Heart right ventricle (tissue), 16 donors: ENCODE data around the gene CD207. TPM values are rescaled to one million over a fixed set of nuclear protein-coding genes. Genes with fewer than 3 reads are reported as not detected.

Experiments used
- ATAC-seq, 8 donors: fragments of 200-7000 bp; cut with Tn5 transposase; one replicate each; pipeline ENCODE4 v1.9.1; 2020; ENCODE audit warnings: mild to moderate bottlenecking in 8 of 8, moderate library complexity in 8 of 8, moderate number of reproducible peaks in 1 of 8
- DNase-seq, 2 donors: peaks; one replicate each; pipeline ENCODE4 v3.0.0-alpha.2; 2020
- H3K27ac ChIP-seq, 10 donors: fragments of 200-600 bp; sonication (generic) in 2 of 10; one replicate each; pipeline versions ENCODE4 v1.5.0 to v1.8.0; 2020 to 2022; ENCODE audit warnings: mild to moderate bottlenecking in 3 of 10
- H3K27me3 ChIP-seq, 7 donors: fragments of 200-600 bp; one replicate each; pipeline ENCODE4 v1.8.0; 2021 to 2022; ENCODE audit warnings: mild to moderate bottlenecking in 2 of 7
- H3K36me3 ChIP-seq, 9 donors: fragments of 200-600 bp; sonication (generic) in 1 of 9; one replicate each; pipeline versions ENCODE4 v1.5.0 to v1.8.0; 2020 to 2022; ENCODE audit warnings: mild to moderate bottlenecking in 2 of 9
- H3K4me1 ChIP-seq, 9 donors: fragments of 200-600 bp; sonication (generic) in 1 of 9; one replicate each; pipeline versions ENCODE4 v1.5.0 to v1.8.0; 2020 to 2022; ENCODE audit warnings: mild to moderate bottlenecking in 4 of 9
- H3K4me3 ChIP-seq, 10 donors: fragments of 200-600 bp; sonication (generic) in 2 of 10; one replicate each; pipeline versions ENCODE4 v1.5.0 to v1.8.0; 2020 to 2022; ENCODE audit warnings: mild to moderate bottlenecking in 7 of 10, moderate library complexity in 2 of 10
- H3K9me3 ChIP-seq, 11 donors: fragments of 200-600 bp in 10 of 11; sonication (generic) in 2 of 11; one replicate each; pipeline versions ENCODE4 v1.5.0 to v1.8.0; 2013 to 2022; ENCODE audit warnings: mild to moderate bottlenecking in 2 of 11, control low read depth in 1 of 11, moderate library complexity in 1 of 11
- CTCF ChIP-seq, 9 donors: fragments of 200-600 bp; sonication (generic) in 2 of 9; IDR thresholded peaks; one replicate each; pipeline versions ENCODE4 v1.5.0 to v1.8.0; 2021 to 2022; ENCODE audit warnings: antibody characterized with exemption in 9 of 9, mild to moderate bottlenecking in 5 of 9, moderate library complexity in 1 of 9
- WGBS, 2 donors: extraction: QIAGEN DNeasy Blood & Tissue Kit; methylation state at CpG; one replicate each; pipeline ENCODE4 v1.1.7; 2013; ENCODE audit warnings: inconsistent platforms in 1 of 2; 5-methylcytosine and 5-hydroxymethylcytosine counted together
- intact Hi-C, 10 donors: fragments of 100-400 bp; cut with DNase I; formaldehyde crosslinking; loops; one replicate each; pipeline versions ENCODE4 v1.11.1 to v1.14.2; 2022
- polyA plus RNA-seq, 2 donors: library from polyadenylated mRNA; stranded (reverse); fragments of 200-250 nt; gene quantifications; one replicate each; pipeline ENCODE4 v1.2.3, GENCODE V29; 2013
- total RNA-seq, 10 donors: library from RNA; stranded (reverse); fragmentation: NEBNext Ultra II Directional in 3 of 10; extraction: Animal tissue kit (Norgen Biotek cat#: 25700) in 3 of 10; gene quantifications; one replicate each; pipeline versions ENCODE4 v1.2.1 to v1.2.4, GENCODE V29; 2021 to 2023
- donor health status: Arrhythmogenic right ventricular cardiomyopathy.
- donor health status: ischemic (EF 13 %, LVEDD 7.1; RV severe dilation, severe dysfunction).
- donor health status: healthy with polysubstance abuse.
- donor health status: DM: no; HTN: yes; CAD: no.
- donor health status: DM: no; HTN: no; CAD: no.
- donor health status: ischemic (EF 25% LVEDD 6.9; RV normal size, moderate dysfunction).
- donor health status: ischemic (EF 25% LVEDD 5.7; RV mildly dilated, moderate dysfunction).
- donor health status: healthy.
- donor health status: DM: yes; HTN: yes; CAD: no.
- donor health status: Ischemic cardiomyopathy.
- donor health status: ischemic (EF 35%, LVEDD 5.7; RV mildly dilated, moderate dysfunction).
- donor health status: nonischemic (EF 11% LVEDD 7.7; RV severe dilation, severe dysfunction).
- donor health status: DM: yes; HTN: yes; CAD: no.
- donor health status: PGD.
- donor health status: ischemic (EF 29% LVEDD 5.4; RV normal size, mild dysfunction).
- donor health status: nonischemic (EF 23%, LVEDD 6.1; RV moderate dilation, normal function).

CD207 gene
- total and polyA plus RNA-seq, 12 donors: 0.03 to 1.1 (median 0.38) TPM; not detected in 5

- 84 to 87% methylated on average over 4 of the region's 4 CpGs for WGBS, 2 donors
- TF ChIP-seq CTCF (IDR thresholded peaks at IDR 0.05): no peak
These were observed 18.8 kb upstream of the CD207 start for GRCh38 chr2:70854411-70854810.

GRCh38 chr2:70852824-70853223 lies 17.2 kb upstream of the CD207 start:
- WGBS, 2 donors: 82 to 93% methylated on average over 1 of the region's 1 CpG
- intact Hi-C loops: no loop called here
- Histone ChIP-seq H3K9me3 (no peaks in the 10 kb centered on the region), H3K27me3 (peaks cover 0 to 7% (median 0%) of the 10 kb centered on the region in 7 donors), H3K4me1 (peaks cover 0 to 20% (median 0%) of the 10 kb centered on the region in 9 donors), H3K36me3 (no peaks in the 10 kb centered on the region), H3K27ac (no peak overlapping the region), H3K4me3 (no peak overlapping the region)
- ATAC-seq: no peak
- TF ChIP-seq CTCF (IDR thresholded peaks at IDR 0.05): no peak
- no peak for DNase-seq

More at GRCh38 chr2:70854411-70854810, 18.8 kb upstream of the CD207 start:
- Histone ChIP-seq H3K4me1 (peaks cover 0 to 20% (median 0%) of the 10 kb centered on the region in 9 donors), H3K9me3 (no peaks in the 10 kb centered on the region), H3K27ac (no peak overlapping the region), H3K36me3 (no peaks in the 10 kb centered on the region), H3K27me3 (peaks cover 0 to 13% (median under 1%) of the 10 kb centered on the region in 7 donors), H3K4me3 (no peak overlapping the region)
- DNase-seq (no peak), ATAC-seq (no peak)
- intact Hi-C loops: no loop called here

GRCh38 chr2:70851704-70852103 lies 16.1 kb upstream of the CD207 start:
- intact Hi-C loops: no loop called here
- peaks cover 0 to under 1% (median 0%) of the 10 kb centered on the region in 11 donors for H3K9me3 ChIP-seq
- WGBS, 2 donors: 50 to 57% methylated on average over 4 of the region's 4 CpGs
- peaks cover 0 to 20% (median 0%) of the 10 kb centered on the region in 9 donors for H3K4me1 ChIP-seq
- peaks cover 0 to 7% (median 0%) of the 10 kb centered on the region in 7 donors for H3K27me3 ChIP-seq
- no peak for TF ChIP-seq CTCF (IDR thresholded peaks at IDR 0.05)
- DNase-seq: no peak
- no peak overlapping the region for H3K4me3 ChIP-seq
- H3K27ac ChIP-seq: peak overlapping the region in 1 of 10 donors; percentile 10
- ATAC-seq: peak in 2 of 8 donors; percentile 4 to 41
- no peaks in the 10 kb centered on the region for H3K36me3 ChIP-seq

GRCh38 chr2:70850925-70851324 lies 15.3 kb upstream of the CD207 start:
- DNase-seq (no peak), ATAC-seq (no peak)
- peaks cover 0 to 20% (median 0%) of the 10 kb centered on the region in 9 donors for H3K4me1 ChIP-seq
- peak overlapping the region in 1 of 10 donors; percentile 47 for H3K27ac ChIP-seq
- H3K9me3 ChIP-seq: peaks cover 0 to 4% (median 0%) of the 10 kb centered on the region in 11 donors
- H3K27me3 ChIP-seq: peaks cover 0 to 7% (median 0%) of the 10 kb centered on the region in 7 donors
- TF ChIP-seq CTCF (IDR thresholded peaks at IDR 0.05): no peak
- intact Hi-C loops: no loop called here
- no peaks in the 10 kb centered on the region for H3K36me3 ChIP-seq
- WGBS, 2 donors: 47 to 49% methylated on average over 2 of the region's 2 CpGs
- no peak overlapping the region for H3K4me3 ChIP-seq
